RKO (cell line): ENCODE measurements around the gene KCTD16.

ENCODE experiments used
- DNase-seq: peaks from one replicate; pipeline ENCODE4 v3.0.0-alpha.2; 2016; ENCODE audit warnings: low spot score

KCTD16 gene

GRCh38 chr5:144166696-144167095, 4.0 kb upstream of the KCTD16 start:
- no peak for DNase-seq

- no peak for DNase-seq
Observed at GRCh38 chr5:144167998-144168397, 2.7 kb upstream of the KCTD16 start.

GRCh38 chr5:144169904-144170275, 783 bp upstream of the KCTD16 start:
- peak; percentile 8 for DNase-seq

GRCh38 chr5:144173766-144174165, 3.1 kb downstream of the KCTD16 start:
- no peak for DNase-seq

GRCh38 chr5:144177548-144177947, 6.9 kb downstream of the KCTD16 start:
- DNase-seq, result no peak

GRCh38 chr5:144179226-144179625, 8.6 kb downstream of the KCTD16 start:
- no peak for DNase-seq

GRCh38 chr5:144183254-144183889, 12.7 kb downstream of the KCTD16 start:
- peak; percentile 59 for DNase-seq

- DNase-seq, result no peak
Observed at GRCh38 chr5:144187699-144188294, 17.1 kb downstream of the KCTD16 start.

GRCh38 chr5:144189800-144190429, 19.2 kb downstream of the KCTD16 start:
- peak; percentile 30 for DNase-seq

GRCh38 chr5:144191531-144191930, 20.9 kb downstream of the KCTD16 start:
- no peak for DNase-seq

GRCh38 chr5:144191998-144192397, 21.3 kb downstream of the KCTD16 start:
- peak; percentile 59 for DNase-seq

- DNase-seq, result no peak
Observed at GRCh38 chr5:144192661-144193060, 22.0 kb downstream of the KCTD16 start.

- no peak for DNase-seq
Observed at GRCh38 chr5:144194144-144194543, 23.5 kb downstream of the KCTD16 start.

GRCh38 chr5:144195448-144195847, 24.8 kb downstream of the KCTD16 start:
- no peak for DNase-seq

- DNase-seq, result no peak
Observed at GRCh38 chr5:144196612-144197011, 25.9 kb downstream of the KCTD16 start.

- DNase-seq, result no peak
Observed at GRCh38 chr5:144198386-144198785, 27.7 kb downstream of the KCTD16 start.

GRCh38 chr5:144201588-144201987, 30.9 kb downstream of the KCTD16 start:
- DNase-seq, result no peak

GRCh38 chr5:144202072-144202471, 31.4 kb downstream of the KCTD16 start:
- no peak for DNase-seq

- DNase-seq, result no peak
Observed at GRCh38 chr5:144202726-144203125, 32.1 kb downstream of the KCTD16 start.

- peak; percentile 70 for DNase-seq
Observed at GRCh38 chr5:144203750-144204596, 33.3 kb downstream of the KCTD16 start.

GRCh38 chr5:144205141-144205551, 34.5 kb downstream of the KCTD16 start:
- no peak for DNase-seq

- no peak for DNase-seq
Observed at GRCh38 chr5:144206141-144206540, 35.5 kb downstream of the KCTD16 start.
